MM.1S (cell line): ENCODE data around the gene AKIRIN1.
"Not testable (repeated sequence)": the region's sequence is repeated elsewhere in the genome, so short reads cannot be mapped to it uniquely, and the experiment has no call there.

Experiments used
- DNase-seq: peaks from one replicate; pipeline ENCODE4 v3.0.0-alpha.2; 2015
- H2AFZ ChIP-seq: fragments of 300-600 bp; sonication (generic); 2 replicates; pipeline ENCODE4 v1.6.0; 2016; ENCODE audit warnings: antibody characterized with exemption, low read length
- H3F3A ChIP-seq: fragments of 300-600 bp; sonication (generic); 2 replicates; pipeline ENCODE4 v1.6.1; 2016; ENCODE audit warnings: mild to moderate bottlenecking, antibody characterized with exemption, low read length, moderate library complexity, mixed read lengths; ENCODE audit not compliant: insufficient read depth
- H3K27ac ChIP-seq: fragments of 300-600 bp; sonication (generic); 2 replicates; pipeline ENCODE4 v1.5.1; 2016; ENCODE audit warnings: mild to moderate bottlenecking, low read length
- H3K27me3 ChIP-seq: fragments of 300-600 bp; sonication (generic); replicated peaks from 2 replicates; pipeline ENCODE4 v1.6.0; 2016; ENCODE audit warnings: low read length; ENCODE audit not compliant: insufficient read depth
- H3K36me3 ChIP-seq: fragments of 300-600 bp; sonication (generic); replicated peaks from 2 replicates; pipeline ENCODE4 v1.6.1; 2016; ENCODE audit warnings: mild to moderate bottlenecking, low read length, mixed read lengths; ENCODE audit not compliant: insufficient read depth
- H3K4me1 ChIP-seq: fragments of 300-600 bp; sonication (generic); 2 replicates; pipeline ENCODE4 v1.6.1; 2016; ENCODE audit warnings: low read length, mixed read lengths
- H3K4me2 ChIP-seq: fragments of 300-600 bp; sonication (generic); 2 replicates; pipeline ENCODE4 v1.6.0; 2016; ENCODE audit warnings: low read depth, low read length
- H3K4me3 ChIP-seq: fragments of 300-600 bp; sonication (generic); 2 replicates; pipeline ENCODE4 v1.5.1; 2016; ENCODE audit warnings: low read length, mixed read lengths
- H3K79me2 ChIP-seq: fragments of 300-600 bp; sonication (generic); 2 replicates; pipeline ENCODE4 v1.6.1; 2016; ENCODE audit warnings: mixed run types, low read length, mixed read lengths
- H3K9ac ChIP-seq: fragments of 300-600 bp; sonication (generic); 2 replicates; pipeline ENCODE4 v1.6.1; 2016; ENCODE audit warnings: low read length, mixed read lengths
- H3K9me2 ChIP-seq: fragments of 300-600 bp; sonication (generic); replicated peaks from 2 replicates; pipeline ENCODE4 v1.6.1; 2016; ENCODE audit warnings: mild to moderate bottlenecking, low read length, mixed read lengths; ENCODE audit not compliant: insufficient read depth
- H3K9me3 ChIP-seq: fragments of 300-600 bp; sonication (generic); replicated peaks from 2 replicates; pipeline ENCODE4 v1.6.1; 2016; ENCODE audit warnings: mild to moderate bottlenecking, low read length, mixed read lengths; ENCODE audit not compliant: insufficient read depth
- H4K20me1 ChIP-seq: fragments of 300-600 bp; sonication (generic); 2 replicates; pipeline ENCODE4 v1.6.1; 2016; ENCODE audit warnings: mild to moderate bottlenecking, low read length, moderate library complexity, mixed read lengths; ENCODE audit not compliant: insufficient read depth
- CTCF ChIP-seq: fragments of 300-600 bp; sonication (generic); IDR thresholded peaks from 2 replicates; pipeline ENCODE4 v1.5.1; 2016; ENCODE audit warnings: antibody characterized with exemption, low read length, mixed read lengths
- EZH2 ChIP-seq: fragments of 300-600 bp; sonication (generic); optimal IDR thresholded peaks from 2 replicates; pipeline ENCODE3; 2017; ENCODE audit warnings: low read depth, mild to moderate bottlenecking, antibody characterized with exemption, low read length, mixed read lengths
- EZH2phosphoT487 ChIP-seq: fragments of 300-600 bp; sonication (generic); IDR thresholded peaks from 2 replicates; pipeline ENCODE4 v1.6.1; 2018; ENCODE audit warnings: antibody characterized with exemption, low read length

The AKIRIN1 gene

GRCh38 chr1:39047374-39048229 is 56.5 kb downstream of the AKIRIN1 start:
- no peaks in the 10 kb centered on the region for H3K27me3 ChIP-seq
- no peak for DNase-seq

DNA sequence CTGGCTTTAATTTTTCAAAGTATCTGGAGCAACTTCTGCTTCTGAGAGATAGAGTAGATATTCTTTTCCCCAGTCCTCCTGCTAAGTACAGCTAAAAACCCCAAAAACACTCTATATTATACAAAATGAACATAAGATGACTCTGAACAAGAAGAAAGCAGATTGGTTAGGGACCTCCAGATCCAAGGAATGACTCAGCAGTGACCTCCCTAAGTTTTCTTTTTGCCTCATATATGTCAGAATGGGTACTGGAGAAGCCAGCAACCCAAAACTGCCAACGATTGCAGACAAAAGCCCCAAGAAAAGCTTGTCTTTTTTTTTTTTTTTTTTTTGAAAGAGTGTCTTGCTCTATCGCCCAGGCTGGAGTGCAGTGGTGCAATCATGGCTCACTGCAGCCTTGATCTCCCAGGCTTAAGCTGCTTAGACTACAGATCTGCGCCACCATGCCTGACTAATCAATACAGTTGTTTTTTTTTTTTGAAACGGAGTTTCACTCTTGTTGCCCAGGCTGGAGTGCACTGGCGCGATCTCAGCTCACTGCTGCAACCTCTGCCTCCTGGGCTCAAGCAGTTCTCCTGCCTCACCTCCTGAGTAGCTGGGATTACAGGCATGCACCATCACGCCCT is 57.8 kb downstream of the AKIRIN1 start:
- Histone ChIP-seq H3K9me3 (no peaks in the 10 kb centered on the region), H3K9me2 (no peaks in the 10 kb centered on the region), H4K20me1 (no peaks in the 10 kb centered on the region), H3K9ac (no peak overlapping the region), H3K27ac (no peak overlapping the region), H3K4me3 (no peak overlapping the region), H3K4me1 (peaks cover 5% of the 10 kb centered on the region; the same call in 1 of the 2 replicates), H3F3A (no peaks in the 10 kb centered on the region), H3K36me3 (no peaks in the 10 kb centered on the region), H3K4me2 (no peak overlapping the region), H3K79me2 (no peaks in the 10 kb centered on the region), H2AFZ (no peak overlapping the region), H3K27me3 (no peaks in the 10 kb centered on the region)
- DNase-seq: no peak
- TF ChIP-seq EZH2phosphoT487 (no peak), EZH2 (no peak), CTCF (no peak)

More at GRCh38 chr1:39047374-39048229, 56.5 kb downstream of the AKIRIN1 start:
- peaks cover 5% of the 10 kb centered on the region; the same call in 1 of the 2 replicates for H3K4me1 ChIP-seq
- no peaks in the 10 kb centered on the region for H3K36me3 ChIP-seq
- no peak overlapping the region for H3K4me3 ChIP-seq
- H3K9me3 ChIP-seq: no peaks in the 10 kb centered on the region
- no peak overlapping the region for H3K27ac ChIP-seq
- H3K79me2 ChIP-seq: no peaks in the 10 kb centered on the region
- H3K9ac ChIP-seq: no peak overlapping the region
- H3K4me2 ChIP-seq: no peak overlapping the region
- H3F3A ChIP-seq: no peaks in the 10 kb centered on the region
- no peaks in the 10 kb centered on the region for H4K20me1 ChIP-seq
- H3K9me2 ChIP-seq: no peaks in the 10 kb centered on the region
- TF ChIP-seq EZH2phosphoT487 (no peak), EZH2 (no peak), CTCF (no peak)
- no peak overlapping the region for H2AFZ ChIP-seq

DNA sequence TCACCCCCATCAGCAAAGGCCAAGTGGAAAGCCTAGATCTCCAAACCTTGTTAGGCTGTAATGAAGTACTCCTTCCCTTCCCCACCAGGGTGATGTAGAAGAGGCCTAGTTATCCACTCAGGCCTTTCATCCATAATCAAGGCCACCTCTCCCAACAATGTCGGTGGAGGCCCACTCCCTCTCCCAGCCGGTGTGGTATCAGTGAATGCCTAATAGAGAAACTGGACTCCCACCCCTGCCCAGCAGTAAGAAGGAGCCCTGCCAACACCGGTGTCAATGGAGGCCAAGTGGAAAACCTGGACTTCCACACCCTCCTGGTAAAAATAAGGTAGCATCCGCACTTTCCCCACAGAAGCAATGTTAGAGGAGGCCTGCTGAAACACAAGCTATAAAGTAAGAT is 58.9 kb downstream of the AKIRIN1 start:
- TF ChIP-seq EZH2 (no peak), EZH2phosphoT487 (no peak), CTCF (no peak)
- no peaks in the 10 kb centered on the region for H4K20me1 ChIP-seq
- no peak for DNase-seq
- no peaks in the 10 kb centered on the region for H3K79me2 ChIP-seq
- H3K4me3 ChIP-seq: no peak overlapping the region
- no peaks in the 10 kb centered on the region for H3K27me3 ChIP-seq
- no peaks in the 10 kb centered on the region for H3K9me2 ChIP-seq
- H3K36me3 ChIP-seq: no peaks in the 10 kb centered on the region
- H3K27ac ChIP-seq: no peak overlapping the region
- H2AFZ ChIP-seq: no peak overlapping the region
- H3F3A ChIP-seq: no peaks in the 10 kb centered on the region
- H3K9ac ChIP-seq: no peak overlapping the region
- no peaks in the 10 kb centered on the region for H3K9me3 ChIP-seq
- H3K4me1 ChIP-seq: peaks cover 5% of the 10 kb centered on the region; the same call in 1 of the 2 replicates
- H3K4me2 ChIP-seq: no peak overlapping the region

GRCh38 chr1:39051193-39051850 is 60.2 kb downstream of the AKIRIN1 start:
- H3K79me2 ChIP-seq, H3K9ac ChIP-seq, H3K9me3 ChIP-seq, H2AFZ ChIP-seq, H3K27me3 ChIP-seq, H4K20me1 ChIP-seq, H3K4me3 ChIP-seq, H3K36me3 ChIP-seq, DNase-seq, H3K9me2 ChIP-seq, H3K27ac ChIP-seq, H3K4me1 ChIP-seq, H3F3A ChIP-seq, H3K4me2 ChIP-seq: not testable (repeated sequence)
